Endothelial cell (in vitro differentiated cells): ENCODE measurements around the gene B4GALNT3. TPM values are rescaled to one million over a fixed set of nuclear protein-coding genes. Genes with fewer than 3 reads are reported as not detected.

Experiments
- DNase-seq: peaks from one replicate; pipeline ENCODE4 v3.0.0; 2021; ENCODE audit warnings: low spot score
- H3K27ac Mint-ChIP-seq: one replicate; pipeline ENCODE4 v1.8.0; 2021; ENCODE audit warnings: mixed read lengths, inconsistent platforms; ENCODE audit not compliant: unreplicated experiment
- H3K27me3 Mint-ChIP-seq: one replicate; pipeline ENCODE4 v1.8.0; 2021; ENCODE audit warnings: mild to moderate bottlenecking, moderate library complexity, mixed read lengths, inconsistent platforms; ENCODE audit not compliant: unreplicated experiment
- H3K36me3 Mint-ChIP-seq: one replicate; pipeline ENCODE4 v1.8.0; 2021; ENCODE audit warnings: mild to moderate bottlenecking, low read depth, mixed read lengths, inconsistent platforms; ENCODE audit not compliant: unreplicated experiment
- H3K4me1 Mint-ChIP-seq: one replicate; pipeline ENCODE4 v1.8.0; 2021; ENCODE audit warnings: mild to moderate bottlenecking, mixed read lengths, inconsistent platforms; ENCODE audit not compliant: unreplicated experiment
- H3K4me3 Mint-ChIP-seq: one replicate; pipeline ENCODE4 v1.8.0; 2021; ENCODE audit warnings: mild to moderate bottlenecking, mixed read lengths, inconsistent platforms; ENCODE audit not compliant: unreplicated experiment
- H3K9me3 Mint-ChIP-seq: one replicate; pipeline ENCODE4 v1.8.0; 2021; ENCODE audit warnings: mixed read lengths, inconsistent platforms; ENCODE audit not compliant: unreplicated experiment
- total RNA-seq: library from RNA; stranded (reverse); fragmentation: NEBNext Ultra II Directional; extraction: Animal tissue kit (Norgen Biotek cat#: 25700); gene quantifications from one replicate; pipeline ENCODE4 v1.2.1, GENCODE V29; 2021; ENCODE audit not compliant: unreplicated experiment
- TF ChIP-seq, protein P1 (sequence below): fragments of 200-600 bp; sonication (generic); IDR thresholded peaks from one replicate; pipeline ENCODE4 v1.5.0; 2021; ENCODE audit warnings: antibody characterized with exemption; ENCODE audit not compliant: unreplicated experiment

Gene B4GALNT3
- total RNA-seq, 1 donor from 2014 or later: 4.2 TPM

DNA sequence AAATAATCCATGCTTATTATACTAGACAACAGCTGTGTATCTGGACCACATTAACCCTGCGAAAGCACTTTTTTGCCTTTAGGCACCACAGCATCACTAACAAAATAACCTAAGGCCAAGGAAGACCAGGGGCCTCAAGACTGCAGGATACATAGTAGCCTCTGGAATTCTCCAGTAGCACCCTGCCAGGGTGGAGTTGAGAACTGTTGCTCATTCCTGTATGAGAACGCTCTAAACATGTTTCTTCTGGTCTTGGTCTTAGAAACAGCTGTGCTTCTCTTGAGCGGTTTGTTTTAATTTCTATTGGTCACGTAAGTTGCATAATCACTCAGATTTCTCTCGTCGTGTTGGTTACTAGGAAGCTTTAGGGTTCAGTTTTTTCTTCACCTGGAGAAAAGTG lies 7.9 kb downstream of the B4GALNT3 start:
- TF ChIP-seq, protein P1, sequence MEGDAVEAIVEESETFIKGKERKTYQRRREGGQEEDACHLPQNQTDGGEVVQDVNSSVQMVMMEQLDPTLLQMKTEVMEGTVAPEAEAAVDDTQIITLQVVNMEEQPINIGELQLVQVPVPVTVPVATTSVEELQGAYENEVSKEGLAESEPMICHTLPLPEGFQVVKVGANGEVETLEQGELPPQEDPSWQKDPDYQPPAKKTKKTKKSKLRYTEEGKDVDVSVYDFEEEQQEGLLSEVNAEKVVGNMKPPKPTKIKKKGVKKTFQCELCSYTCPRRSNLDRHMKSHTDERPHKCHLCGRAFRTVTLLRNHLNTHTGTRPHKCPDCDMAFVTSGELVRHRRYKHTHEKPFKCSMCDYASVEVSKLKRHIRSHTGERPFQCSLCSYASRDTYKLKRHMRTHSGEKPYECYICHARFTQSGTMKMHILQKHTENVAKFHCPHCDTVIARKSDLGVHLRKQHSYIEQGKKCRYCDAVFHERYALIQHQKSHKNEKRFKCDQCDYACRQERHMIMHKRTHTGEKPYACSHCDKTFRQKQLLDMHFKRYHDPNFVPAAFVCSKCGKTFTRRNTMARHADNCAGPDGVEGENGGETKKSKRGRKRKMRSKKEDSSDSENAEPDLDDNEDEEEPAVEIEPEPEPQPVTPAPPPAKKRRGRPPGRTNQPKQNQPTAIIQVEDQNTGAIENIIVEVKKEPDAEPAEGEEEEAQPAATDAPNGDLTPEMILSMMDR: no peak
- H3K9me3 Mint-ChIP-seq: no peaks in the 10 kb centered on the region
- H3K27ac Mint-ChIP-seq: no peak overlapping the region
- peaks cover 4% of the 10 kb centered on the region for H3K27me3 Mint-ChIP-seq
- H3K4me1 Mint-ChIP-seq: no peaks in the 10 kb centered on the region
- no peak for DNase-seq
- no peak overlapping the region for H3K4me3 Mint-ChIP-seq
- H3K36me3 Mint-ChIP-seq: no peaks in the 10 kb centered on the region

DNA sequence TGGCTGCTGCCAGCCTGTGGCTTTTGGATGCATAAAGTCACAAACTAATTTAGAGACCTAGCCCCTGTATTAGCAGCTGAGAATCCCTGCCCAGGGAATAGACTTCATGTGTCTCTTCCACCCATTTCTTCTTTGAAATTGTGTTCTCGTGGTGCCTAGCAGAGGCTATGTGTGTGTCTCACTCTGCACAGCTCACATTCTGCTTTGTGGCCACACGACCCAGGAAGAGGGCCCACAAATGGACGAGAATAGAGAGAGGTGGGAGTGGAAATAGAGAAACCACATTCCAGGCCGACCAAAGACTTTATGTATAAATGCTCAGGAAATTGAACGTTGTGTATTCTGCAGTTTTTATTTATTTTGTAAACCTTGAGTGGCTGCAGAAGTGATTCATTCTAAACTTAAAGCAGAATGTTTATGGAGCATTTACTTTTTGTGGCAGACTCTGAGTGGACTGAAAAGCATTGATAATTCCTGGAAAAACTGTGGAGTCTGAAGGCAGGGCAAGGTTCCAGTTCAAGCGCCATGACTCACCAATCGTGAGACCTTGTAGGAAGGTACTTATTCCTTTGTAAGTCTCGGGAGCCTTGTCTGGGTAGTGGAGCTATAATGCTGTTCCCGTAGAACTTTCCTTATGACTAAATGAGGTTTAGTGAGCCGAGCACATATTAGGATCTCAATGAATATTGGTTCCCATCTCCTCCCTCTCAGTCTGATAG lies 9.1 kb downstream of the B4GALNT3 start:
- no peak for DNase-seq
- no peaks in the 10 kb centered on the region for H3K36me3 Mint-ChIP-seq
- no peak overlapping the region for H3K4me3 Mint-ChIP-seq
- H3K27ac Mint-ChIP-seq: no peak overlapping the region
- H3K27me3 Mint-ChIP-seq: peaks cover 1% of the 10 kb centered on the region
- H3K4me1 Mint-ChIP-seq: peaks cover 6% of the 10 kb centered on the region
- TF ChIP-seq, protein P1: no peak
- no peaks in the 10 kb centered on the region for H3K9me3 Mint-ChIP-seq

DNA sequence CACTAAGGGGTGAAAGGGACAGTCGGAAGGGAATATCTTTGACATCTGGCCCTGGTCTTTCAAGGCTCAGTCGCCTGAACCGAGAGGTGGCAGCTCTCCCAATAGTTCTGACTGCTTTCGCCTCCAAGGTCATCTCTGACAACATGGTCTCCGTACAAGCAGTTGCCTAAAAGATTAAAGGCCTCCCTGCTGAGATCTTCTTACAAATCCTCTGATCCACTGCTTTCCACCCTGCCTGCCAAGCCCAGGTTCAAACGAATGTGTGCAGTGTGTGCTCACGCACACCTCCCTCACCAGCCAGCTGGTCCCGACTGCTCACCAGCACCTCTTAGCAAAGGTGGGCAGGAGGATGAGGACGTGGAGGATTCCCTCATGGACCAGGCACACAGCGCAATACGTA lies 10.4 kb downstream of the B4GALNT3 start:
- no peak for DNase-seq
- Mint-ChIP-seq H3K4me3 (no peak overlapping the region), H3K27ac (no peak overlapping the region), H3K27me3 (peaks cover 3% of the 10 kb centered on the region), H3K9me3 (no peaks in the 10 kb centered on the region), H3K4me1 (peaks cover 12% of the 10 kb centered on the region), H3K36me3 (no peaks in the 10 kb centered on the region)
- TF ChIP-seq, protein P1: no peak

DNA sequence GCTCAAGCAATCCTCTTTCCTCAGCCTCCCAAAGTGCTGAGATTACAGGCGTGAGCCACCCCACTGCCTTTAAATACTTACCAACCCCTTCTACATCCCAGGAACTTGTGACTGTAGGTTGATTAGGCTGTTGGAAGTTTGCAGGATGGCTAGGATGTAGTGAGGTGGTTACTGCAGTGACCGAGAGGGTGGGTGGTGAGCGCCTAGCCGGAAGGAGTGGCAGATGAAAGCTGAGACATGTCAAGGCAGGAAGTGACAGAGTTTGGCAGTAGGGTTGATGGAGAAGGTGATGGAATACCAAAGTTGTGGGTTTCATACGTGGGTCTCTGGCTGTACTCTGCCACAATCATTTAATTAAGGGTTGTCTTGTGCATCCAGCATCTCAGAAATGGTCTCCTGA lies 13.5 kb downstream of the B4GALNT3 start:
- no peaks in the 10 kb centered on the region for H3K9me3 Mint-ChIP-seq
- no peak overlapping the region for H3K27ac Mint-ChIP-seq
- DNase-seq: no peak

More for the DNA sequence above, 13.5 kb downstream of the B4GALNT3 start:
- Mint-ChIP-seq H3K27me3 (peaks cover 1% of the 10 kb centered on the region), H3K4me3 (no peak overlapping the region), H3K36me3 (no peaks in the 10 kb centered on the region), H3K4me1 (peaks cover 17% of the 10 kb centered on the region)
- TF ChIP-seq, protein P1: no peak
